Ishikawa (cell line): ENCODE results near the gene GIT2.

Experiments
- CREB1 ChIP-seq: IDR thresholded peaks from 2 replicates; pipeline ENCODE4 v1.6.1; 2012; ENCODE audit warnings: low read depth
- EGR1 ChIP-seq: IDR thresholded peaks from 2 replicates; pipeline ENCODE4 v1.6.1; 2012
- EP300 ChIP-seq: IDR thresholded peaks from 2 replicates; pipeline ENCODE4 v1.6.1; 2012; ENCODE audit warnings: borderline replicate concordance
- FOXM1 ChIP-seq: IDR thresholded peaks from 2 replicates; pipeline ENCODE4 v1.6.1; 2012; ENCODE audit warnings: low read depth, borderline replicate concordance
- MAX ChIP-seq: IDR thresholded peaks from 2 replicates; pipeline ENCODE4 v1.6.1; 2012
- RAD21 ChIP-seq: IDR thresholded peaks from 2 replicates; pipeline ENCODE4 v1.6.1; 2012; ENCODE audit warnings: low read depth
- REST ChIP-seq: IDR thresholded peaks from 2 replicates; pipeline ENCODE4 v1.6.1; 2012; ENCODE audit warnings: low read depth, mild to moderate bottlenecking
- TCF12 ChIP-seq: IDR thresholded peaks from 2 replicates; pipeline ENCODE4 v1.6.1; 2012; ENCODE audit warnings: low read depth
- TEAD4 ChIP-seq: IDR thresholded peaks from 2 replicates; pipeline ENCODE4 v1.6.1; 2012
- YY1 ChIP-seq: IDR thresholded peaks from 2 replicates; pipeline ENCODE4 v1.6.1; 2012; ENCODE audit warnings: low read depth
- ZBTB7A ChIP-seq: IDR thresholded peaks from 2 replicates; pipeline ENCODE4 v1.6.1; 2012; ENCODE audit warnings: low read depth

GRCh38 chr12:109968032-109968420, 28.1 kb downstream of the GIT2 start:
- TF ChIP-seq TEAD4 (no peak), MAX (no peak), EP300 (no peak), YY1 (no peak), EGR1 (no peak), FOXM1 (no peak), CREB1 (no peak), REST (no peak), RAD21 (no peak), TCF12 (no peak), ZBTB7A (no peak)
